Naive thymus-derived CD4-positive, alpha-beta T cell (primary cell): ENCODE data around the gene FBXO40. TPM values are rescaled to one million over a fixed set of nuclear protein-coding genes. Genes with fewer than 3 reads are reported as not detected.

Experiments
- ATAC-seq: fragments of 150-1000 bp; cut with Tn5 transposase; 2 replicates; pipeline ENCODE4 v1.10.0; 2021; ENCODE audit warnings: mild to moderate bottlenecking, moderate library complexity
- CTCF ChIA-PET: fragments of 350-600 bp; sonication (Branson Sonifier 250); formaldehyde crosslinking; loops from one replicate; lab custom pipeline; 2021; ENCODE audit warnings: antibody characterized with exemption; lab: Charles Lee
- POLR2A ChIA-PET: fragments of 350-600 bp; sonication (Branson Sonifier 250); formaldehyde crosslinking; loops from one replicate; lab custom pipeline; 2021; ENCODE audit warnings: antibody characterized with exemption, inconsistent platforms; lab: Charles Lee
- DNase-seq, 9 donors: peaks; one replicate each; pipeline versions ENCODE4 v3.0.0 to v3.0.0-alpha.2; 2020 to 2022; ENCODE audit warnings: mixed read lengths in 1 of 9
- H3K27ac ChIP-seq: one replicate; pipeline ENCODE4 v1.7.0; 2013; ENCODE audit warnings: mild to moderate bottlenecking, low read depth, low read length, moderate library complexity
- H3K27me3 ChIP-seq, 2 donors: one replicate each; pipeline ENCODE4 v1.7.0; 2013; ENCODE audit warnings: low read length in 2 of 2, mild to moderate bottlenecking in 2 of 2, moderate library complexity in 2 of 2; ENCODE audit not compliant: control insufficient read depth in 2 of 2, insufficient read depth in 2 of 2
- H3K36me3 ChIP-seq, 3 experiments: 1 replicate in 2 of 3; 2 replicates in 1 of 3; pipeline ENCODE4 v1.7.0; 2013; ENCODE audit warnings: low read length in 3 of 3, mild to moderate bottlenecking in 3 of 3, moderate library complexity in 1 of 3; ENCODE audit not compliant: insufficient read depth in 3 of 3, control insufficient read depth in 2 of 3
- H3K4me1 ChIP-seq, 2 donors: one replicate each; pipeline ENCODE4 v1.7.0; 2013; ENCODE audit warnings: low read length in 2 of 2, mild to moderate bottlenecking in 2 of 2, moderate library complexity in 1 of 2; ENCODE audit not compliant: control insufficient read depth in 2 of 2, insufficient read depth in 2 of 2
- H3K4me3 ChIP-seq: 2 replicates; pipeline ENCODE4 v1.7.0; 2013; ENCODE audit warnings: mild to moderate bottlenecking, low read length
- H3K9me3 ChIP-seq, 3 experiments: 1 replicate in 2 of 3; 2 replicates in 1 of 3; pipeline ENCODE4 v1.7.0; 2013; ENCODE audit warnings: low read length in 3 of 3; ENCODE audit not compliant: control insufficient read depth in 2 of 3
- H3K27ac Mint-ChIP-seq, 9 donors: one replicate each; pipeline ENCODE4 v1.8.0; 2020 to 2022; ENCODE audit warnings: mixed read lengths in 9 of 9, mild to moderate bottlenecking in 8 of 9, moderate library complexity in 5 of 9, inconsistent platforms in 2 of 9
- H3K27me3 Mint-ChIP-seq, 5 donors: one replicate each; pipeline ENCODE4 v1.8.0; 2021 to 2022; ENCODE audit warnings: mixed read lengths in 5 of 5, mild to moderate bottlenecking in 1 of 5
- H3K36me3 Mint-ChIP-seq, 5 donors: one replicate each; pipeline ENCODE4 v1.8.0; 2020 to 2022; ENCODE audit warnings: mixed read lengths in 5 of 5, mild to moderate bottlenecking in 3 of 5, inconsistent platforms in 1 of 5
- H3K4me1 Mint-ChIP-seq, 7 donors: one replicate each; pipeline ENCODE4 v1.8.0; 2020 to 2022; ENCODE audit warnings: mixed read lengths in 7 of 7, mild to moderate bottlenecking in 3 of 7, inconsistent platforms in 1 of 7
- H3K4me3 Mint-ChIP-seq, 10 donors: one replicate each; pipeline ENCODE4 v1.8.0; 2020 to 2022; ENCODE audit warnings: mild to moderate bottlenecking in 10 of 10, mixed read lengths in 10 of 10, moderate library complexity in 6 of 10, inconsistent platforms in 2 of 10
- H3K9me3 Mint-ChIP-seq, 11 donors: one replicate each; pipeline ENCODE4 v1.8.0; 2020 to 2022; ENCODE audit warnings: mixed read lengths in 11 of 11, mild to moderate bottlenecking in 4 of 11, inconsistent platforms in 1 of 11, moderate library complexity in 1 of 11
- intact Hi-C, 2 donors: fragments of 100-400 bp; cut with micrococcal nuclease; formaldehyde crosslinking; loops; one replicate each; pipeline ENCODE4 v1.15.1; 2023
- polyA plus RNA-seq, 2 donors: library from polyadenylated mRNA; unstranded; fragments of 300-500 nt; fragmentation: Illumina TruSeq; gene quantifications; one replicate each; pipeline ENCODE4 v1.2.3, GENCODE V29; 2021
- total RNA-seq, 6 experiments: library from RNA in 5 of 6; stranded (reverse) in 5 of 6; gene quantifications; 1 replicate in 5 of 6; 2 replicates in 1 of 6; pipeline ENCODE4 v1.2.3 and lab custom pipeline; 2021 to 2026

Gene FBXO40
- total and polyA plus RNA-seq, 7 experiments from 2014 or later, result 0.12 to 0.17 TPM; not detected in 5

DNA sequence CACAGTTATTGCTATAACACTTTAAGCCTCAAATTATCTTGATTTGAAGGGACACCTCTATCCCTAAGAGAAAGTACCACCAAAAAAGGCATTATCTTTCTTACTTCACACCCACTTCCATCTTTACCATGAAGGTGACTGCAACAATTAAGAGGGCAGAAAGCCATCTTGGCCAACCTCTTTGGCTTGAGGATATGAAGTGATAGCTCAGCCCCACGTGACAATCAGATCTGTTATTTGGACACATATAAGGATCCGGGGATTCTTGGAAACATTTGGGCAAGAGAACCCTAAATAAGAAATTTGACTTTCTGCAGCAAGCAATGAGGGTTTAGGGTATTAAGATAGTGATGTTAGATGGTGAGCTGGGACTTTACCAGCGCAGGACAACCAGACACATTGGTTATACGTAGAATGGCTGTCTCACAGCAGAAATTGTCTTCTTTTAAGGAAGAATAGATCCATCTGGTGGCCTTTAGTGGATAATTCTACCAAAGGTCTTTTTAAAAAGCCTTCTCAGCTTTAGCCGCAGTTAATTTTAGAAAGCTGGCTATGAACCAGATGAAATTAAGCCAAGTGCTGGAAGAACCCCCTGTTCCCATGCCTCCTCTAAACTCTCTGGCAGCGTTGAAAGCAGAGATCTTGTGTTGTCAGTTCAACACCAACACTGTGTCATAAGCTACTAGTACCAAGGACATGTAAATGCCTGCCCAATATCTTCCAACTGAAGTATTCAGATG, 55.2 kb downstream of the FBXO40 start:
- H3K36me3 ChIP-seq, result peaks cover 19 to 48% (median 24%) of the 10 kb centered on the region in 3 experiments
- H3K27ac Mint-ChIP-seq, result peak overlapping the region in 6 of 9 donors; percentile 7 to 66 (median 36)
- no peaks in the 10 kb centered on the region for H3K27me3 Mint-ChIP-seq
- intact Hi-C loops, result no loop called here
- DNase-seq (no peak), ATAC-seq (no peak)
- H3K9me3 ChIP-seq, result no peaks in the 10 kb centered on the region
- peaks cover 24 to 55% (median 47%) of the 10 kb centered on the region in 7 donors for H3K4me1 Mint-ChIP-seq
- POLR2A ChIA-PET, result interaction anchor here (0.6 kb wide), 2 partner anchors 66 to 184 kb away, joined by 3 to 4 read pairs; no protein-coding TSS in a partner anchor
- peaks cover 0 to 3% (median 0%) of the 10 kb centered on the region in 11 donors for H3K9me3 Mint-ChIP-seq
- H3K27ac ChIP-seq, result no peak overlapping the region
- H3K4me3 ChIP-seq, result no peak overlapping the region
- H3K4me1 ChIP-seq, result peaks cover 9 to 14% of the 10 kb centered on the region in 2 donors
- peaks cover 6 to 56% (median 35%) of the 10 kb centered on the region in 5 donors for H3K36me3 Mint-ChIP-seq
- CTCF ChIA-PET, result interaction anchor here (1.3 kb wide), 1 partner anchor 8 kb away, joined by 3 read pairs; no protein-coding TSS in a partner anchor
- H3K27me3 ChIP-seq, result no peaks in the 10 kb centered on the region
- H3K4me3 Mint-ChIP-seq, result no peak overlapping the region

DNA sequence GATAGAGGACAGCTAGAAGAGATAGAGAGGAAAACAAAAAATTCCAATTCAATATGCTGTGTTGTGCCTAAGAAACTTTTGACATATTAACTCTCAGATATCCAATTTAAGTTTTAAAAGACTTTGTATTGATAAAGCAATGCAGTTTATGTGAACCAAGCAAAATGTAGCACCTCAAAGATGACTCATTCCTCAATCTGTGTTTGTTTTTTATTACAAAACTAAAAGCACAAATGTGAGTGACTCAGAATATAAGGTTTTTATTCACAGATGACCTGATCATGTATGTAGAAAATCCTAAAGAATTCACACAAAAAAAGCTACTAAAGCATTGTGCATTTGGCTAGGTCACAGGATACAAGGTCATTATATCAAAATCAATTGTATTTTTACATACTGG, 56.5 kb downstream of the FBXO40 start:
- Mint-ChIP-seq H3K36me3 (peaks cover 6 to 51% (median 31%) of the 10 kb centered on the region in 5 donors), H3K4me1 (peaks cover 32 to 66% (median 60%) of the 10 kb centered on the region in 7 donors), H3K4me3 (peak overlapping the region in 1 of 10 donors; percentile 25), H3K27ac (peak overlapping the region in 3 of 9 donors; percentile 10 to 21 (median 21)), H3K27me3 (no peaks in the 10 kb centered on the region), H3K9me3 (peaks cover 0 to 3% (median 0%) of the 10 kb centered on the region in 11 donors)
- ChIA-PET CTCF (interaction anchor here (0.6 to 1.3 kb wide), 2 partner anchors 10 to 742 kb away, joined by 3 to 4 read pairs; no protein-coding TSS in a partner anchor), POLR2A (interaction anchor here (1.0 kb wide), 1 partner anchor 9 kb away, joined by 5 read pairs; no protein-coding TSS in a partner anchor)
- Histone ChIP-seq H3K4me3 (no peak overlapping the region), H3K27me3 (no peaks in the 10 kb centered on the region), H3K36me3 (peaks cover 11 to 43% (median 24%) of the 10 kb centered on the region in 3 experiments), H3K9me3 (no peaks in the 10 kb centered on the region), H3K27ac (no peak overlapping the region), H3K4me1 (peaks cover 21 to 27% of the 10 kb centered on the region in 2 donors)
- intact Hi-C loops, result loop anchor here in 1 of 2 donors (10.0 kb wide), 2 partner anchors 215 to 445 kb away; no protein-coding TSS in a partner anchor
- ATAC-seq (no peak), DNase-seq (no peak)

DNA sequence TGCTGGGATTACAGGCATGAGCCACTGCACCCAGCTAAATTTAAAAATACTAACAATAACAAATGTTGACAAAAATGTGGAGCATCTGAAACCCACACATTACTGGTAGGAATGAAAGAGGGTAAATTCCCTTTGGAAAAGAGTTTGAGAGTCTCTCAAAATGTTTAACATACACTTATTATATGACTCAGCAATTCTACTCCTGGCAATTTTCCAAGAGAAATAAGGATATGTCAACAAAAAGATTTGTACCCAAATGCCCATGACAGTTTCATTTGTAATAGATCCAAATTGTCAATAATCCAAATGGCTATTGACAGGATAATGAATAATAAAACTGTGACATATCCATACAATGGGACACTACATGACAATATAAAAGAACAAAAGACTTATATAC, 58.5 kb downstream of the FBXO40 start:
- Mint-ChIP-seq H3K27me3 (no peaks in the 10 kb centered on the region), H3K36me3 (peaks cover 13 to 55% (median 30%) of the 10 kb centered on the region in 5 donors), H3K9me3 (peaks cover 0 to 3% (median 0%) of the 10 kb centered on the region in 11 donors), H3K4me1 (peaks cover 46 to 77% (median 70%) of the 10 kb centered on the region in 7 donors), H3K27ac (peak overlapping the region in 6 of 9 donors; percentile 17 to 65 (median 45)), H3K4me3 (peak overlapping the region in 9 of 10 donors; percentile 14 to 62 (median 47))
- Histone ChIP-seq H3K27ac (no peak overlapping the region), H3K27me3 (no peaks in the 10 kb centered on the region), H3K4me1 (peaks cover 28 to 35% of the 10 kb centered on the region in 2 donors), H3K9me3 (no peaks in the 10 kb centered on the region), H3K36me3 (peaks cover 11 to 45% (median 26%) of the 10 kb centered on the region in 3 experiments), H3K4me3 (no peak overlapping the region)
- ChIA-PET POLR2A (interaction anchor here (1.6 kb wide), 1 partner anchor 9 kb away, joined by 6 read pairs; the partner anchor contains the start of gene HCLS1), CTCF (no interaction called here)
- intact Hi-C loops, result loop anchor here (2.0 to 10.0 kb wide), 3 partner anchors 13 to 443 kb away; no protein-coding TSS in a partner anchor
- ATAC-seq (no peak), DNase-seq (no peak)

DNA sequence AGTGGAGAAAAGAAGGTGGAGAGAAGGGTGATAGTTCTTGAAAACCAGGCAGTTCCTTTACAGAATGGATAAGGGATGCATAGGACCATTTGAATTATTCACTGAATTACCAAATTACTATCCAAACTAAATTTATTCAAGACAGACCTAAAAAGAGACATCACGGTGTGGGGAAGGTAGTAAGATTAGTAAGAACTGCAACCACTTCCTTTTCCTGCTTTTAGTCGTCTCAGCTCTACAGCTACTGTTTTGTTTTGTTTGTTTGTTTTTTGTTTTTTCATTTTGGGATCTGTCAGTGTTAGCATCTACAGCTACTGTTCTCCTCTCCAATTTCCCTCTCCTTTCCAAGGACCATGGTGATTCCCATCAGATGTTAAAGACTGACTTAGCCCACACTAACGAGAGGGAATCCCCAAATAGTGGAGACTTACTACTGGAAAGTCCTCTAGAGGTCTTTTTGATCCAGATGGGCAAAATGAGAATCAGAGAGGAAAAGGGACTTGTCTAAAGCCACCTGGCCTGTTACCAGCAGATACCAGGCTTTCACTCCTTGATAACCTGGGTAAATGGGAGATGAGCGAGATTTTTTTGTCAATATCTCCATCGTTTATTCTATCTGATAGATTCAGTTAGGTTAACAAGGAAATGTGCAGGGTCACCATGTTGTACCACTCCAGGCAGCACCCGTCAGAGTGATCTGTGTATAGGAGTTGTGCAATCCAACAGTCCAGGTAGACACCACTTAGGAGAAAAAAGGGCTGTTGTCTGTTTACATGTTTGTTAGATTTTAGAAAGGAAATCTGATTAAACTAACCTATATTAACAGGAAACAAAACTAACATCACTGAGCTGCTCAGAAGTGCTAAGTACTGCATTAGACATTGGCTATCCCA, 61.6 kb downstream of the FBXO40 start:
- no peaks in the 10 kb centered on the region for H3K9me3 ChIP-seq
- POLR2A ChIA-PET, result interaction anchor here (0.6 kb wide), 1 partner anchor 1263 kb away, joined by 3 read pairs; no protein-coding TSS in a partner anchor
- peaks cover 66 to 93% (median 83%) of the 10 kb centered on the region in 7 donors for H3K4me1 Mint-ChIP-seq
- H3K27me3 Mint-ChIP-seq, result no peaks in the 10 kb centered on the region
- CTCF ChIA-PET, result no interaction called here
- peak overlapping the region; percentile 70 to 93 (median 85) for H3K27ac Mint-ChIP-seq
- no peaks in the 10 kb centered on the region for H3K27me3 ChIP-seq
- peaks cover 46 to 61% of the 10 kb centered on the region in 2 donors for H3K4me1 ChIP-seq
- DNase-seq (peak in 4 of 9 donors; percentile 5 to 22 (median 16)), ATAC-seq (peak; percentile 62)
- peak overlapping the region; percentile 24 for H3K4me3 ChIP-seq
- intact Hi-C loops, result loop anchor here in 1 of 2 donors (10.0 kb wide), 2 partner anchors 220 to 440 kb away; no protein-coding TSS in a partner anchor
- peak overlapping the region; percentile 11 for H3K27ac ChIP-seq
- H3K9me3 Mint-ChIP-seq, result peaks cover 0 to 3% (median 0%) of the 10 kb centered on the region in 11 donors
- peaks cover 6 to 52% (median 26%) of the 10 kb centered on the region in 3 experiments for H3K36me3 ChIP-seq
- H3K36me3 Mint-ChIP-seq, result peaks cover 13 to 70% (median 48%) of the 10 kb centered on the region in 5 donors
- H3K4me3 Mint-ChIP-seq, result peak overlapping the region; percentile 8 to 81 (median 54)

DNA sequence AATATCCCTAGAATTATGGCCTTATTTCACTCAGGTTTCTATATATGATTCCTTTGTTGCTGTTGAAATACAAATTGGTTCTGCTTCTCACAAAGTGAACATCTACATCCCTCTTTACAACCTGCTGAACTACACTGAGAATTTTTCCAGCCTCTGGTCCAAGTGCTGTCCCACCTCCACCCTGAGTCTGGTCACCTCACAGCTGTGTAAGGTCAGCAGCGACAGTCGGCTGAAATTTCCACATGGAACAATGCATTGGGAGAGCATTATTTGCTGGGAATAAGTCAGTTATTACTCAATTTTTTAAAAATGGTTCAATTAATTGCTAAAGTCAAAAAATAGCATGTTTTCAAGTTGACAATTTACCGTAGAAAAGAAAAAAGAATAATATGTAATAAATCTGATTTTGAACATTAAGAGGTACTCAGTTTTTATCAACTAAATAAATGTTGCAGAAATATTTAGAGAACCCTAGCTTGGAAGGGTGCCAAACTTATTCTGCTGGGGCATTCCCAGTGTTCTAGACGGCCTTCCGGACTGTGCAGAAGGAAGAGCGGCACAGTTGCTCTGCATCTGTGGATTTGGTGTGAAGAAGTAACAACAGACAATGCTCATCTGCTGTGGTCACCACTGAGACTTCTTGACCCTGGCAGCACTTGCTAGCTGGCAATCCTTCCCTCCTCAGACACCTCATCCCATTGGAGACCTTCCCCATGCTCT, 65.7 kb downstream of the FBXO40 start:
- H3K36me3 Mint-ChIP-seq, result peaks cover 7 to 72% (median 47%) of the 10 kb centered on the region in 5 donors

More for the DNA sequence above, 65.7 kb downstream of the FBXO40 start:
- ChIA-PET CTCF (no interaction called here), POLR2A (interaction anchor here (1.2 kb wide), 1 partner anchor 9 kb away, joined by 5 read pairs; no protein-coding TSS in a partner anchor)
- ATAC-seq (no peak), DNase-seq (no peak)
- Mint-ChIP-seq H3K27me3 (no peaks in the 10 kb centered on the region), H3K4me3 (peak overlapping the region; percentile 82 to 99 (median 95)), H3K9me3 (peaks cover 0 to 4% (median 0%) of the 10 kb centered on the region in 11 donors), H3K4me1 (peaks cover 53 to 81% (median 70%) of the 10 kb centered on the region in 7 donors), H3K27ac (peak overlapping the region; percentile 96 to 100 (median 99))
- H3K36me3 ChIP-seq, result peaks cover 0 to 36% (median 16%) of the 10 kb centered on the region in 3 experiments
- peaks cover 47 to 56% of the 10 kb centered on the region in 2 donors for H3K4me1 ChIP-seq
- no peaks in the 10 kb centered on the region for H3K27me3 ChIP-seq
- intact Hi-C loops, result loop anchor here in 1 of 2 donors (10.0 kb wide), 2 partner anchors 224 to 436 kb away; no protein-coding TSS in a partner anchor
- H3K4me3 ChIP-seq, result peak overlapping the region; percentile 90
- H3K9me3 ChIP-seq, result no peaks in the 10 kb centered on the region
- peak overlapping the region; percentile 90 for H3K27ac ChIP-seq
